ES-I3 (cell line): Measurements from ENCODE around the gene CMTM1.
"Not testable (repeated sequence)": the region's sequence is repeated elsewhere in the genome, so short reads cannot be mapped to it uniquely, and the experiment has no call there.

Source experiments
- H3K36me3 ChIP-seq: 2 replicates; pipeline ENCODE4 v1.6.1; 2013; ENCODE audit warnings: mild to moderate bottlenecking, low read length, control low read depth, moderate library complexity; ENCODE audit not compliant: insufficient read depth
- H3K4me1 ChIP-seq: 2 replicates; pipeline ENCODE4 v1.6.1; 2013; ENCODE audit warnings: mild to moderate bottlenecking, control low read depth, low read length; ENCODE audit not compliant: insufficient read depth
- H3K9ac ChIP-seq: 2 replicates; pipeline ENCODE4 v1.6.1; 2013; ENCODE audit warnings: low read depth, mild to moderate bottlenecking, low read length, moderate library complexity
- H3K9me3 ChIP-seq: 2 replicates; pipeline ENCODE4 v1.6.1; 2013; ENCODE audit warnings: mild to moderate bottlenecking, low read length, moderate library complexity; ENCODE audit not compliant: control insufficient read depth, insufficient read depth

Gene CMTM1

DNA sequence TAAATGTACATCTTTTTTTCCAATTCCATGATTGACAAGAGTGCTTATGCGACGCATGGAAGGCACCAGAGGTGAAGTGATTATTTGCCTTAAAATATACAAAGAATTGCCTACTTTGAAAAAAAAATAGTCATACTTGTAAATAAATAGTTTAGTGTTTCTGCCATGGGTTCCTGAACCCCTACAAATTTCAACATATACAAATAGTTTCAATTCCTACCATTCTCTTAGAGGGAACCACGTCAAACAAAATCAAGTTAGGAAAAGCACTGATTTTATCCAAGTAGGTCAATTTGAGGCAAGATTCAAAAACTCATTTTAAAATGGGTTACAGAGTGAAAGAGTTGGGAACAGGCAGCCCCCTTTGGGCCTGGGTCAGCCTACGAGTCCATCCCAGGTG lies 49.9 kb downstream of the CMTM1 start:
- H3K9ac ChIP-seq, result no peak overlapping the region
- no peaks in the 10 kb centered on the region for H3K9me3 ChIP-seq
- peaks cover 18% of the 10 kb centered on the region for H3K4me1 ChIP-seq
- H3K36me3 ChIP-seq, result peaks cover 14% of the 10 kb centered on the region

DNA sequence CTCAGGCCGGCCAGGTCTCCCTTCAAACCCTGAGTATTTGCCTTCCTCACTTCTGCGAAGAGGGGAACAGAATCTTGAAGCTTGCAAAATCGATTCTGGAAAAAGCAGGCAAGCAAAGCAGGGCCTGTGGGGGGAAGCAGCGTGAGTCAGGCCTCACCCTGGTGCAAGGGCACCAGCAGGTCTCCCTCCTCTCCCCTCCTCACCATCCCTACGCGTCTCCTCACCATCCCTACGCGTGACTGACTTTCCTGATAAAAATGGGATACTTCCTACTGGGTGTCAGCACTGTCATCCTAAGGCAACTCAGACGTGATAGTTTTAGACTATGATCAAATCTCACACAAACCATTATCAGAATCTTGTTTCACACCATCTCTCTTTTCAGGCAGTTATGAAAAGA lies 50.4 kb downstream of the CMTM1 start:
- Histone ChIP-seq H3K9ac (no peak overlapping the region), H3K36me3 (peaks cover 13% of the 10 kb centered on the region), H3K4me1 (peaks cover 18% of the 10 kb centered on the region), H3K9me3 (no peaks in the 10 kb centered on the region)

DNA sequence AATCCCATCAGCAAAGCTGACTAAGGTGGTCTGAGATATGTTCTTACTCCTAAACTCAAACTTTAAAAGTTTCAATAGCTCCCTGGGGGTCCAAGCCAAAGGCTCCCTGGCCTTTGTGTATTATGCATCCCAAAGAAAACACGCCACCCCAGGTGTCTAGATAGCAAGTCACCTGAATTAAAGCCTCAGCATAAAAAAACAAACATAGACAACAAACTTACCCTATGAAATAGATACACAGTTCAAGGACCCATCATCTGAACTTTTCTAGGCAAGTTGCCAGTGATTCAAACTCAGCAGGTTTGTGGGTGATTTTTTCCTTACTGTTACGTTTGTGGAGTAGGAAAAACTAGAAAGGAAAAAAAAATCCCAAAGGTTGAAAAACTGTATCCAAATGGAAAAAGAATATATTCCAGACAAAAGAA lies 50.8 kb downstream of the CMTM1 start:
- Histone ChIP-seq H3K9me3 (no peaks in the 10 kb centered on the region), H3K36me3 (peaks cover 10% of the 10 kb centered on the region), H3K9ac (no peak overlapping the region), H3K4me1 (peaks cover 18% of the 10 kb centered on the region)

DNA sequence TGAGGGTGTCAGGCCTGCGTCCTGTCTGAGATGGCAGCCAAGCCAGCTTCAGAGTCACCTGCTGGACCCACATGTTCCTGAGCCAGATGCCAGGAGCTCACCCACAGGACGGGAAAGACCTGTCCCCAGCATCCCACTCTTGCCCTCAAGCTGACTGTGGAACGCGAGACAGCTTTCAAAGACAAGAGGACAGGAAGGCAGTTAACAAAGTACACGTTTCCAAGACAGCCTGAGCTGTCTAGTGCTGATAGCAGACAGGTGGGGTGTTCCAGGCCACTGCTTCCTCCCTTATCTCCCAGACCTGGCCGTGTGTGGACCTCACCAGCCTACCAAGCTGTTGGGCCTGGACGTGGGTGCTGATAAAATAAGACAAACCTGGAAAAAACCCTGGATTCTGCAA lies 51.5 kb downstream of the CMTM1 start:
- H3K36me3 ChIP-seq, result peaks cover 10% of the 10 kb centered on the region
- no peak overlapping the region for H3K9ac ChIP-seq
- peaks cover 18% of the 10 kb centered on the region for H3K4me1 ChIP-seq
- no peaks in the 10 kb centered on the region for H3K9me3 ChIP-seq

DNA sequence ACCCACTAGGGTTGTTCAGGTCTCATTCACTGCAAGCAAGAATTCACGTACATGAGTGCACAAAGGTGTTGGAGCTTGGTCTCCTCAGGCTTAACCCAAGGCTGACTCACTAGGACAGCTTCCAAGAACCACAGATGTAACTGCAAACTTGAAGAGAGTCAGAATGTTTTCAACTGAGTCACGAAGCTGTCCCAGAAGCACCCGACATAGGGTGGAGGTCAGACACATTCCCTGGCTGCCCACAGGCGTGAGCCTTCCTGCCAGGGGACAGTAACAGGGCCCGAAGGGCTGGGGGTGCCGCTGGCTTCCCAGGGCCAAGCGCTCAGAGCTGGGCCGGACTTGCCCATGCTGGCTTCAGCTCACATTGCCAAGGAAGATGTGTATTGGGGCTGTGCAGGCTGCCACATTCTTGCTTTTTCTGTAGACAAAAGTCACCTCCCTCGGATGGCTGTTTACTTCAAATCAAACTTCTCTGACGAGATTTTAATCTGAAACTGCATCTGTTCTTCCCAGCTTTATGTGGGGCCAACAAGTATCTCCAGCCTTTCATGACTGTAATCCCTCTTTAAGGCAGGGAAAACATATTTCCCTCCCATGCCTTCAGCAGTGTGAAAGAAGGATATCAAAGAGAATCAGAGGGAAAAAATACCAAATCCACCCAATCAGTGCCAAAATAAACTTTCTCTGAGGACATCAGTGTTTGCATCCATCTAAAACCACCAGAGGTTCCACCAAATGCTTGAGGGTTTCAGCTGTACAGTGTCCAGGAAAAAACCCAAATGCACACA lies 52.5 kb downstream of the CMTM1 start:
- H3K4me1 ChIP-seq, result peaks cover 18% of the 10 kb centered on the region
- peaks cover 3% of the 10 kb centered on the region for H3K36me3 ChIP-seq

DNA sequence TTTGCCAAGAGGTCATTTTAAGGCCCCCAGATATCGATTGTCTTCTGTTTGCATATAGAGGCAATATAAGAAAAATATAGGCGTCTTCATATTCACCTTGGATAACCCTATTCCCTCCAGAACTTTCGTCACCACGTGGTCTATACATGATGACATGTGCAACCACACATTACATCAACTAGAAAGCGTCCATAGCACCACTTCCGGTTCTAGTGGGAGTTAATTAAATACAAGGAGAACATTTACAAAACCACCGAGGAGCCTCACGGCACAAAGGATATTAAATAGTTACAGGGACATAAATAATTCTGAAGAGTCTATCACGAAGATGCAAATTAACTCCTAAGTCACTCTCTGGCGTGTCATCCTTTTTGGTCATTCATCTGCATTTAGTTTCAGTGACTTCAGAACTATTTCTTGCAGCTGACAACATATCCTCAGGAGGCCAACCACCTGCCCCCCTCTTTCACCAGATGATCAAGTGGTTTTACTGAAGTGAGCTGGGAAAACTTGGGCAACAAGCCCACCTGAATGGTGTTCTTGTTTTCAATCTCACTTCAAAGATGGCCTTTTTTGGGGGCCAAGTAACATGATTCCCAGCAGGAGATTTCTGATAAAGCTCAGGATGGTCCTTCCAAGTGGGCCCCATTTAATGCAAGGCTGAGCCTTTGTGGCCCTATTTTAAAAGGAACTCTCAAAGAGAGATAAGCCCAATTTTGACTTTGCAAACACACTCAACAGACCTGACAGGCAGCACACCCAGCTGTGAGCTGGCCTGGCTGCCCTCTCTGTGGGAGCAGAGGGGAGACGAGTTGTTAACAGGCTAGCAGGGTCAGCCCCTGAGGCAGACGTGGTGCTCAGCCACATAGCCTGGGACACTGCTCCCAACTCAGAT lies 53.5 kb downstream of the CMTM1 start:
- H3K4me1 ChIP-seq, result peaks cover 18% of the 10 kb centered on the region
- H3K36me3 ChIP-seq, result peaks cover 3% of the 10 kb centered on the region; the same call in 1 of the 2 replicates
- H3K9ac ChIP-seq, result no peak overlapping the region

More for the DNA sequence above, 52.5 kb downstream of the CMTM1 start:
- Histone ChIP-seq H3K9ac (no peak overlapping the region), H3K9me3 (no peaks in the 10 kb centered on the region)

DNA sequence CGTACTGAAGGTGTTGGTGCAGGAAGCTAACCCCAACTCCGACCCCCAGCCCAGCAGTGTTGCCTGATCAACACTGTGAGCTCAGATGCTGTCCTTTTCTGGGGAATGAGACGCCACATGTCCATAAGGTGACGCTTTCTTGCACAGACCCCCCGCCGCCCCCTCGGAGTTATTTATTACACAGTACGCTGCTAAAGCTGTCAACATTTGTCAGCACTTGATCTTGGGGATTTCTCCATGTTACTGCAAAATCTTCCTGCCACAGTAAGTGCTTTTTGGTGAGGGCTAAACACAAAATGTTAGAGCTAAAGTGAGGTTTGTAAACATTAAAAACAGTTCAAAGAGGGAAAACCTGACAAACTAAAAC lies 54.2 kb downstream of the CMTM1 start:
- Histone ChIP-seq H3K36me3 (0 out of 2 replicates have a peak, but pooled peaks cover 3% of the 10 kb centered on the region), H3K9ac (no peak overlapping the region), H3K4me1 (peaks cover 18% of the 10 kb centered on the region), H3K9me3 (no peaks in the 10 kb centered on the region)

More for the DNA sequence above, 53.5 kb downstream of the CMTM1 start:
- no peaks in the 10 kb centered on the region for H3K9me3 ChIP-seq

DNA sequence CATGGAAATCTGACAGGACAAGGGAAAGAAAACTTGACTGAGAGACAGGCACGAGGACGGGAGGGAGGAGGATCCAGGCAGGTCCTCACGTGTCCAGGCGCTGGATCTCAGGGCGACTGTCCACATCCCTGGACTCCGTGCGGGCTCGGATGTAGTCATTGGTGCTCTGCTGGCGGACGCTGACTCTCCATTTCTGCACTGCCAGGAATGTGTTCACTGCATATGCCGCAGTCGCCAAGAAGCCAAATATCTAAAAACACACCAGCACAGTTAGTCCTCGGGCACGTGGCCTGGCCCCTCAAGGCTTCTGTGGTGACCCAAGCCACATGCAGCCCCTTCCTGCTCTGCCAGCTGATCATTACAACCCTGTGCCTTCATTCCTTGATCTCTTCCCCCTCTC lies 55.7 kb downstream of the CMTM1 start:
- H3K4me1 ChIP-seq, result peaks cover 8% of the 10 kb centered on the region; the same call in 1 of the 2 replicates
- no peaks in the 10 kb centered on the region for H3K9me3 ChIP-seq
- H3K36me3 ChIP-seq, result 0 out of 2 replicates have a peak, but pooled peaks cover 3% of the 10 kb centered on the region
- no peak overlapping the region for H3K9ac ChIP-seq

DNA sequence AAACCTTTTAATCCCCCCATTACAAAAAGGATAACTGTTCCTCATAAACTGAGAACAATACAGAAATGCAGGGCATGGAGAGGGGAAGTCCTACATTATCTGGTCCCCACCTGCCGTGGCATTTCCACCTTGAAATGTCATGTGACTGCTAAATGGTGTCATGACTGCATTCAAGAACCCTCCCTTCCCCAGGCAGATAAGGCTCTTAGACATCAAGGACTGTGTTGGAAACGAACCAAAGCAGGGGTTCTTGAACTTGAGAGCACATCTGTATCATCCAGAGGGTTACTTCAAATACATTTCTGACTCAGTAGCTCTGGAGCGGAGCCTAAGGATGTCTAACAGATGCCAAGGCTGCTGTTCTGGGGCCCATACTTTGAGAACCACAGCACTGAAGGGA lies 56.6 kb downstream of the CMTM1 start:
- Histone ChIP-seq H3K4me1 (no peaks in the 10 kb centered on the region; the same call in 1 of the 2 replicates), H3K9me3 (no peaks in the 10 kb centered on the region), H3K9ac (no peak overlapping the region), H3K36me3 (0 out of 2 replicates have a peak, but pooled peaks cover 3% of the 10 kb centered on the region)

DNA sequence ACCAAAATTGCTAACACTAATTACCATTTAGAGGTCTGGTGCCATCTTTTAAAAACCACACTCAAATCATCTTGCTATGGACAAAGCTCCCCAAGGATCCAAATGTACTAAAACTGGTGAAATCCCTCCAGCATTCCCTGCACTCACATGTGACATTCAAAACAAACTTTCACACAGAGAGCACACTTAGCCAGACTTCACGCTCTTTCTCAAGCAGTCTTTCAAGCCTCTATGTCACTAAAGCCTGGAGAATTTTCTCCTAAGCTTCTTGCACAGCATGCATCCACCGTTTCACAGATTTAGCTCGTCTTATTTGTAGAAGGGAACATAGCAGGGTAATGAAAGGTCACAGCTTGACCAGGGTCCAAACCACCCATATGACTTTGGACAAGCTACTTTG lies 57.5 kb downstream of the CMTM1 start:
- H3K9ac ChIP-seq, result no peak overlapping the region

DNA sequence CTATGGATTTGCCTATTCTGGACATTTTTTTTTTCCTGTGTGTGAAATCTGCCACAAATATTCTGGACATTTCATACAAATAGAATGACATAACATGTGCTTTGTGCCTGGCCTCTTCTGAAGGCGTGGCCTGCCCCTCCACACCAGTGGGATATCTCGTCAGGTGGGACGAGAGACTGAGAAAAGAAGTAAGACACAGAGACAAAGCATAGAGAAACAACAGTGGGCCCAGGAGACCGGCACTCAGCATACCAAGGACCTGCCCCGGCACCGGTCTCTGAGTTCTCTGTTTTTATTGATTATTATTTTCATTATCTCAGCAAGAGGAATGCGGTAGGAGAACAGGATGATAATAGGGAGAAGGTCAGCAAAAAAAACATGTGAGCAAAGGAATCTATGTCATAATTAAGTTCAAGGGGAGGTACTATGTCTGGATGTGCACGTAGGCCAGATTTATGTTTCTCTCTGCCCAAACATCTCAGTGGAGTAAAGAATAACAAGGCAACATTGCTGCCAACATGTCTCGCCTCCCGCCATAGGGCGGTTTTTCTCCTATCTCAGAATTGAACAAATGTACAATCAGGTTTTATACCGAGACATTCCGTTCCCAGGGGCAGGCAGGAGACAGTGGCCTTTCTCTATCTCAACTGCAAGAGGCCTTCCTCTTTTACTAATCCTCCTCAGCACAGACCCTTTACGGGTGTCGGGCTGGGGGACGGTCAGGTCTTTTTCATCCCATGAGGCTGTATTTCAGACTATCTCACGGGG lies 61.6 kb downstream of the CMTM1 start:
- not testable (repeated sequence) for H3K9ac ChIP-seq, H3K4me1 ChIP-seq, H3K36me3 ChIP-seq, H3K9me3 ChIP-seq

More for the DNA sequence above, 57.5 kb downstream of the CMTM1 start:
- 0 out of 2 replicates have a peak, but pooled peaks cover 3% of the 10 kb centered on the region for H3K36me3 ChIP-seq
- H3K4me1 ChIP-seq, result no peaks in the 10 kb centered on the region; the same call in 1 of the 2 replicates
- no peaks in the 10 kb centered on the region for H3K9me3 ChIP-seq
